ENCODE data around the gene TRIM8.

TRIM8 gene

GRCh38 chr10:102678842-102679289 lies 34.6 kb downstream of the TRIM8 start:
- Histone ChIP-seq H4K20me1 (ENCODE audit: insufficient read depth, low read length, poor library complexity, severe bottlenecking) (no peaks in the 10 kb centered on the region), H3K4me1 (ENCODE audit: insufficient read depth, low read length, poor library complexity, severe bottlenecking) (peaks cover 45% of the 10 kb centered on the region), H3K9ac (ENCODE audit: low read depth, low read length, poor library complexity, severe bottlenecking) (no peak overlapping the region), H3F3A (ENCODE audit: low read depth) (no peaks in the 10 kb centered on the region), H2AFZ (ENCODE audit: low read length) (no peak overlapping the region), H3K36me3 (ENCODE audit: insufficient read depth, low read length) (no peaks in the 10 kb centered on the region; the same call in 1 of the 2 replicates), H3K4me3 (ENCODE audit: low read length, poor library complexity, severe bottlenecking) (no peak overlapping the region), H3K4me2 (ENCODE audit: low read depth, low read length, poor library complexity, severe bottlenecking) (peak overlapping the region; percentile 24), H3K27me3 (ENCODE audit: insufficient read depth, low read length, poor library complexity, severe bottlenecking) (no peaks in the 10 kb centered on the region), H3K79me2 (ENCODE audit: insufficient read depth, low read length) (no peaks in the 10 kb centered on the region), H3K9me2 (replicated peaks; ENCODE audit: low read depth, low read length) (no peaks in the 10 kb centered on the region), H3K9me3 (ENCODE audit: insufficient read depth, low read depth, low read length) (no peaks in the 10 kb centered on the region)
- TF ChIP-seq CTCF (conservative IDR thresholded peaks at IDR 0.05; ENCODE audit: low read length) = peak; percentile 78
- TF ChIP-seq EZH2phosphoT487 (IDR thresholded peaks at IDR 0.05; ENCODE audit: borderline replicate concordance) = no peak

- no peak overlapping the region for H3K4me2 ChIP-seq (ENCODE audit: low read depth, low read length, poor library complexity, severe bottlenecking)
- no peaks in the 10 kb centered on the region for H3K9me2 ChIP-seq (replicated peaks; ENCODE audit: low read depth, low read length)
- no peaks in the 10 kb centered on the region for H3K79me2 ChIP-seq (ENCODE audit: insufficient read depth, low read length)
- H3K36me3 ChIP-seq (ENCODE audit: insufficient read depth, low read length) = no peaks in the 10 kb centered on the region; the same call in 1 of the 2 replicates
- H2AFZ ChIP-seq (ENCODE audit: low read length) = no peak overlapping the region
- peaks cover 38% of the 10 kb centered on the region for H3K4me1 ChIP-seq (ENCODE audit: insufficient read depth, low read length, poor library complexity, severe bottlenecking)
- H3K9me3 ChIP-seq (ENCODE audit: insufficient read depth, low read depth, low read length) = no peaks in the 10 kb centered on the region
- H3K4me3 ChIP-seq (ENCODE audit: low read length, poor library complexity, severe bottlenecking) = no peak overlapping the region
- TF ChIP-seq EZH2phosphoT487 (IDR thresholded peaks at IDR 0.05; ENCODE audit: borderline replicate concordance) = no peak
- TF ChIP-seq CTCF (conservative IDR thresholded peaks at IDR 0.05; ENCODE audit: low read length) = no peak
- no peaks in the 10 kb centered on the region for H3F3A ChIP-seq (ENCODE audit: low read depth)
- no peak overlapping the region for H3K9ac ChIP-seq (ENCODE audit: low read depth, low read length, poor library complexity, severe bottlenecking)
- H4K20me1 ChIP-seq (ENCODE audit: insufficient read depth, low read length, poor library complexity, severe bottlenecking) = no peaks in the 10 kb centered on the region
- H3K27me3 ChIP-seq (ENCODE audit: insufficient read depth, low read length, poor library complexity, severe bottlenecking) = no peaks in the 10 kb centered on the region
Measured at GRCh38 chr10:102679596-102679995, 35.3 kb downstream of the TRIM8 start.

- no peaks in the 10 kb centered on the region for H3K9me3 ChIP-seq (ENCODE audit: insufficient read depth, low read depth, low read length)
- no peaks in the 10 kb centered on the region for H3K9me2 ChIP-seq (replicated peaks; ENCODE audit: low read depth, low read length)
- no peak overlapping the region for H3K4me3 ChIP-seq (ENCODE audit: low read length, poor library complexity, severe bottlenecking)
- no peaks in the 10 kb centered on the region for H4K20me1 ChIP-seq (ENCODE audit: insufficient read depth, low read length, poor library complexity, severe bottlenecking)
- H3K4me2 ChIP-seq (ENCODE audit: low read depth, low read length, poor library complexity, severe bottlenecking) = no peak overlapping the region
- no peaks in the 10 kb centered on the region for H3F3A ChIP-seq (ENCODE audit: low read depth)
- peaks cover 18% of the 10 kb centered on the region for H3K4me1 ChIP-seq (ENCODE audit: insufficient read depth, low read length, poor library complexity, severe bottlenecking)
- H2AFZ ChIP-seq (ENCODE audit: low read length) = no peak overlapping the region
- no peak overlapping the region for H3K9ac ChIP-seq (ENCODE audit: low read depth, low read length, poor library complexity, severe bottlenecking)
- H3K27me3 ChIP-seq (ENCODE audit: insufficient read depth, low read length, poor library complexity, severe bottlenecking) = no peaks in the 10 kb centered on the region
- TF ChIP-seq EZH2phosphoT487 (IDR thresholded peaks at IDR 0.05; ENCODE audit: borderline replicate concordance) (no peak), CTCF (conservative IDR thresholded peaks at IDR 0.05; ENCODE audit: low read length) (no peak)
- no peaks in the 10 kb centered on the region for H3K79me2 ChIP-seq (ENCODE audit: insufficient read depth, low read length)
- peaks cover 8% of the 10 kb centered on the region; the same call in 1 of the 2 replicates for H3K36me3 ChIP-seq (ENCODE audit: insufficient read depth, low read length)
Measured at GRCh38 chr10:102681696-102682095, 37.4 kb downstream of the TRIM8 start.

Measured in Loucy (cell line).